AG09309 (cell line): ENCODE measurements around the gene SSU72.

ENCODE experiments used
- DNase-seq: peaks from one replicate; pipeline ENCODE4 v3.0.0-alpha.2; 2010; ENCODE audit warnings: low read depth
- H3K4me3 ChIP-seq: 2 replicates; pipeline ENCODE4 v1.5.1; 2011; ENCODE audit warnings: mild to moderate bottlenecking, low read depth, low read length, moderate library complexity; ENCODE audit not compliant: control insufficient read depth
- TF ChIP-seq, protein P1 (sequence below): IDR thresholded peaks from 2 replicates; pipeline ENCODE4 v1.5.1; 2011; ENCODE audit warnings: mild to moderate bottlenecking, low read depth, low read length, inconsistent platforms; ENCODE audit not compliant: insufficient read depth, control insufficient read depth; ENCODE audit errors: missing control alignments

The SSU72 gene

GRCh38 chr1:1603671-1604373 is 29.2 kb upstream of the SSU72 start:
- H3K4me3 ChIP-seq: no peak overlapping the region
- TF ChIP-seq, protein P1, sequence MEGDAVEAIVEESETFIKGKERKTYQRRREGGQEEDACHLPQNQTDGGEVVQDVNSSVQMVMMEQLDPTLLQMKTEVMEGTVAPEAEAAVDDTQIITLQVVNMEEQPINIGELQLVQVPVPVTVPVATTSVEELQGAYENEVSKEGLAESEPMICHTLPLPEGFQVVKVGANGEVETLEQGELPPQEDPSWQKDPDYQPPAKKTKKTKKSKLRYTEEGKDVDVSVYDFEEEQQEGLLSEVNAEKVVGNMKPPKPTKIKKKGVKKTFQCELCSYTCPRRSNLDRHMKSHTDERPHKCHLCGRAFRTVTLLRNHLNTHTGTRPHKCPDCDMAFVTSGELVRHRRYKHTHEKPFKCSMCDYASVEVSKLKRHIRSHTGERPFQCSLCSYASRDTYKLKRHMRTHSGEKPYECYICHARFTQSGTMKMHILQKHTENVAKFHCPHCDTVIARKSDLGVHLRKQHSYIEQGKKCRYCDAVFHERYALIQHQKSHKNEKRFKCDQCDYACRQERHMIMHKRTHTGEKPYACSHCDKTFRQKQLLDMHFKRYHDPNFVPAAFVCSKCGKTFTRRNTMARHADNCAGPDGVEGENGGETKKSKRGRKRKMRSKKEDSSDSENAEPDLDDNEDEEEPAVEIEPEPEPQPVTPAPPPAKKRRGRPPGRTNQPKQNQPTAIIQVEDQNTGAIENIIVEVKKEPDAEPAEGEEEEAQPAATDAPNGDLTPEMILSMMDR: no peak
- no peak for DNase-seq

- no peak overlapping the region for H3K4me3 ChIP-seq
- no peak for DNase-seq
- TF ChIP-seq, protein P1: no peak
Observed at GRCh38 chr1:1602968-1603506, 28.4 kb upstream of the SSU72 start.

GRCh38 chr1:1602304-1602967 is 27.8 kb upstream of the SSU72 start:
- no peak for DNase-seq
- TF ChIP-seq, protein P1: no peak
- H3K4me3 ChIP-seq: no peak overlapping the region

- DNase-seq: no peak
- TF ChIP-seq, protein P1: no peak
- no peak overlapping the region for H3K4me3 ChIP-seq
Observed at GRCh38 chr1:1601564-1602303, 27.1 kb upstream of the SSU72 start.

- H3K4me3 ChIP-seq: no peak overlapping the region
- DNase-seq: no peak
- TF ChIP-seq, protein P1: no peak
Observed at GRCh38 chr1:1600861-1601563, 26.3 kb upstream of the SSU72 start.

DNA sequence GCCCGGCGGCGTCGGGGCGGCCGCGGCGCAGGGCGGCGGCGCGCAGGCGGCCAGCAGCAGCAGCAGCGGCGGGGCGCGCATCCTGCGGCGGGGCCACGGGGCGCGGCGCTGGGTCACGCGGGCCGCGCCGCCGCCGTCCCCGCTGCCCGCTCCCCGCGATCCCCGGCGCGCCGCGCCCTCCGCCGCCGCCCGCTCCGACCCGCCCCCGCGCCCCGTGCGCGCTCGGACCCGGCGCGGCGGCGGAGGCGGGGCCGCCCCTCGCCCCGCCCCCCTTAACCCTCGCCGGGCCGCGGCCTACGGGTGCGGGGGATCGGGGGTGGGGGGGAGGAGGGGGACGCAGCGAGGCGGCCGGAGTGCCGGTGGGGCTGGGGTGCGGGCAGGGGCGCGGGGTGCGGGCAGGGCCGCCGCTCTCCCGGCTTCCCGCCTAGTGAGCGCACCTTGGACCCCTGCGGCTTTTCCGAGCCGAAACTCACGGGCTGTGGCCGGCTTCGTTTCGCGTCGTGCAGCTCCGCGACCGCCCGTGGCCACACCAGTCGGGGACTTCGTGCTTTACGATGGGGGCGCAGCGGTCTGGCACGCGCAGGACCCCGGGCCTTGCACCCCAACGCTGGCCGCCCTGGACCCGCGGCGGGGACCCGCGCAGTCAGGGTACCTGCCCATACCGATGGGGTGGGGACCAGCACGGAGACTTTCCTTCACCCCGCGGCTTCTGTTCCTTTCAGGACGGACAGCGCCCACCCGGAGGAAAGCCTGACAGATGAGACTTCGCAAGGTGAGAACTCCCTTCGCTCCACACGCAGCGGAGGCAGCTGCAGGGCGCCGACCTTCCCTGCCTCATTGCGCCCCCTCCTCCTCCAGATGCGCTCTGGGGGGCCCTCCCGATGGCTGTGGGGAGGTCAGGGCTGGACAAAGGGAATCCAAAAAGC is 25.5 kb upstream of the SSU72 start, which contains the start of gene FNDC10:
TSS of gene FNDC10 (minus strand) at position 201 of the 926 bp plus-strand sequence. CDS start at position 81, 120 bp downstream.
- H3K4me3 ChIP-seq: peak within 1 kb of the TSS; percentile 35
- DNase-seq: no peak
- TF ChIP-seq, protein P1: no peak
